Measurements from ENCODE around the gene CHRND. TPM values are rescaled to one million over a fixed set of nuclear protein-coding genes. Genes with fewer than 3 reads are reported as not detected.

CHRND gene
- total RNA-seq, 4 donors from 2014 or later, result not detected

GRCh38 chr2:232576995-232577394, 51.0 kb downstream of the CHRND start:
- no peak overlapping the region for H3K27ac ChIP-seq

GRCh38 chr2:232577841-232578240, 51.9 kb downstream of the CHRND start:
- Histone ChIP-seq H3K4me3 (no peak overlapping the region), H3K27me3 (no peaks in the 10 kb centered on the region), H3K36me3 (peaks cover 0 to 34% (median 0%) of the 10 kb centered on the region in 3 donors), H3K9me3 (no peaks in the 10 kb centered on the region), H3K4me1 (no peaks in the 10 kb centered on the region), H3K27ac (no peak overlapping the region)
- TF ChIP-seq POLR2A (IDR thresholded peaks at IDR 0.05) (no peak), CTCF (IDR thresholded peaks at IDR 0.05) (no peak)
- no peak for DNase-seq

More at GRCh38 chr2:232576995-232577394, 51.0 kb downstream of the CHRND start:
- Histone ChIP-seq H3K4me3 (no peak overlapping the region), H3K9me3 (no peaks in the 10 kb centered on the region), H3K4me1 (no peaks in the 10 kb centered on the region), H3K36me3 (peaks cover 0 to 30% (median 0%) of the 10 kb centered on the region in 3 donors), H3K27me3 (no peaks in the 10 kb centered on the region)
- DNase-seq, result no peak
- TF ChIP-seq CTCF (IDR thresholded peaks at IDR 0.05) (no peak), POLR2A (IDR thresholded peaks at IDR 0.05) (no peak)

GRCh38 chr2:232578626-232579025, 52.7 kb downstream of the CHRND start:
- Histone ChIP-seq H3K36me3 (peaks cover 0 to 34% (median 0%) of the 10 kb centered on the region in 3 donors), H3K27me3 (no peaks in the 10 kb centered on the region), H3K9me3 (no peaks in the 10 kb centered on the region), H3K27ac (no peak overlapping the region), H3K4me1 (no peaks in the 10 kb centered on the region), H3K4me3 (no peak overlapping the region)
- TF ChIP-seq POLR2A (IDR thresholded peaks at IDR 0.05), result no peak
- TF ChIP-seq CTCF (IDR thresholded peaks at IDR 0.05), result no peak
- DNase-seq, result no peak

GRCh38 chr2:232580648-232580981, 54.7 kb downstream of the CHRND start:
- Histone ChIP-seq H3K4me3 (no peak overlapping the region), H3K4me1 (no peaks in the 10 kb centered on the region), H3K27ac (no peak overlapping the region), H3K27me3 (no peaks in the 10 kb centered on the region), H3K9me3 (no peaks in the 10 kb centered on the region), H3K36me3 (peaks cover 0 to 21% (median 0%) of the 10 kb centered on the region in 3 donors)
- no peak for DNase-seq
- no peak for TF ChIP-seq CTCF (IDR thresholded peaks at IDR 0.05)
- TF ChIP-seq POLR2A (IDR thresholded peaks at IDR 0.05), result no peak

- no peak for DNase-seq
- Histone ChIP-seq H3K4me3 (no peak overlapping the region), H3K4me1 (no peaks in the 10 kb centered on the region), H3K27ac (no peak overlapping the region), H3K36me3 (peaks cover 0 to 21% (median 0%) of the 10 kb centered on the region in 3 donors), H3K27me3 (no peaks in the 10 kb centered on the region), H3K9me3 (no peaks in the 10 kb centered on the region)
- TF ChIP-seq CTCF (IDR thresholded peaks at IDR 0.05) (no peak), POLR2A (IDR thresholded peaks at IDR 0.05) (no peak)
These were observed 55.8 kb downstream of the CHRND start for GRCh38 chr2:232581725-232582124.

GRCh38 chr2:232584238-232584637, 58.3 kb downstream of the CHRND start:
- no peaks in the 10 kb centered on the region for H3K9me3 ChIP-seq
- H3K4me3 ChIP-seq, result no peak overlapping the region

More at GRCh38 chr2:232584238-232584637, 58.3 kb downstream of the CHRND start:
- Histone ChIP-seq H3K27ac (no peak overlapping the region), H3K36me3 (peaks cover 0 to 21% (median 0%) of the 10 kb centered on the region in 3 donors), H3K4me1 (no peaks in the 10 kb centered on the region), H3K27me3 (no peaks in the 10 kb centered on the region)
- no peak for DNase-seq
- TF ChIP-seq CTCF (IDR thresholded peaks at IDR 0.05) (no peak), POLR2A (IDR thresholded peaks at IDR 0.05) (no peak)
